Loucy (cell line): ENCODE data around the gene NAALADL2.

Experiments used
- EZH2phosphoT487 ChIP-seq: fragments of 200-600 bp; IDR thresholded peaks from 2 replicates; pipeline ENCODE4 v1.6.1; 2018; ENCODE audit warnings: antibody characterized with exemption, mild to moderate bottlenecking, moderate library complexity, borderline replicate concordance
- TF ChIP-seq, protein P1 (sequence below): fragments of 200-600 bp; sonication (generic); conservative IDR thresholded peaks from 2 replicates; pipeline ENCODE4 v1.5.1; 2014; ENCODE audit warnings: mild to moderate bottlenecking, antibody characterized with exemption, low read length

DNA sequence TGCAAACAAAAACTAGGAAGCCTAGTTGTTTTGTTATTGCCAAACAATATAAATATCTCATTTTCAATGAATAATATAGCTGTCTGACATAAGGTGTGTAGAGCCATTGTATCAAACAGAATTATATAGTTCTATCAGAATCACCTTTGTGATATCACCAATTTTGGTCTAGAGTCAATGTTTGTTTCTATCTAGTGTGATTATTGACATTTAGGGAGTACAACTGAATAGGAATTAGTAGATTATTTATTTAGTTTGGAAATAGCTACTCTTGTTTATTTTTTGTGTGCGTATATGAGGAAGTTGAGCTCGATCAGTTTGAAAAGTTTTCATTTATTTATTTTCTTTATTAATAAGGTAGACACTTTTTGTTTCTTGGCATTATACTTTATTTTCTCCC is 389.7 kb downstream of the NAALADL2 start:
- TF ChIP-seq, protein P1, sequence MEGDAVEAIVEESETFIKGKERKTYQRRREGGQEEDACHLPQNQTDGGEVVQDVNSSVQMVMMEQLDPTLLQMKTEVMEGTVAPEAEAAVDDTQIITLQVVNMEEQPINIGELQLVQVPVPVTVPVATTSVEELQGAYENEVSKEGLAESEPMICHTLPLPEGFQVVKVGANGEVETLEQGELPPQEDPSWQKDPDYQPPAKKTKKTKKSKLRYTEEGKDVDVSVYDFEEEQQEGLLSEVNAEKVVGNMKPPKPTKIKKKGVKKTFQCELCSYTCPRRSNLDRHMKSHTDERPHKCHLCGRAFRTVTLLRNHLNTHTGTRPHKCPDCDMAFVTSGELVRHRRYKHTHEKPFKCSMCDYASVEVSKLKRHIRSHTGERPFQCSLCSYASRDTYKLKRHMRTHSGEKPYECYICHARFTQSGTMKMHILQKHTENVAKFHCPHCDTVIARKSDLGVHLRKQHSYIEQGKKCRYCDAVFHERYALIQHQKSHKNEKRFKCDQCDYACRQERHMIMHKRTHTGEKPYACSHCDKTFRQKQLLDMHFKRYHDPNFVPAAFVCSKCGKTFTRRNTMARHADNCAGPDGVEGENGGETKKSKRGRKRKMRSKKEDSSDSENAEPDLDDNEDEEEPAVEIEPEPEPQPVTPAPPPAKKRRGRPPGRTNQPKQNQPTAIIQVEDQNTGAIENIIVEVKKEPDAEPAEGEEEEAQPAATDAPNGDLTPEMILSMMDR, result no peak
- TF ChIP-seq EZH2phosphoT487, result no peak
